ENCODE data around the gene TESMIN.

TESMIN gene

DNA sequence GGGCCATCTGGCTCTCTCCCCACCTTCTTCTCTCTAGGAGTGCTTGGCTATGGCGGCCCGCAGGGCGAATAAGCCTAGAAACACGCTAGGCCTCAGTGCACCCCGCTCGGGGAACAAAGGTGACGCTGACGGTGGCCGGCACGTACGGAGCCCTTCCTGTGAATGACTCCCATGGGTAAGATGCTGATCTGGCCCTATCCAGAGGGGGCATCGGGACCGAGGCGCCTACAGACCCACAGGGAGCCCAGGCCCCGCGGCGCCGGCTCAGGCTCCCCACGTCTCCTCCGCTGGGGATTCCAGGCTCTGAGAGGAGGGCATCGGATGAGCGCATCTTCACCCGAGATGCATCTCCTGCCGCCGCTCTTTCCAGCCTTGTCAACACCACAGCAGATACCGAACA is 31.4 kb upstream of the TESMIN start:
- no peak for DNase-seq (ENCODE audit: low read depth)
- H3K4me3 ChIP-seq (ENCODE audit: low read depth, low read length) = no peak overlapping the region
- TF ChIP-seq, protein P1, sequence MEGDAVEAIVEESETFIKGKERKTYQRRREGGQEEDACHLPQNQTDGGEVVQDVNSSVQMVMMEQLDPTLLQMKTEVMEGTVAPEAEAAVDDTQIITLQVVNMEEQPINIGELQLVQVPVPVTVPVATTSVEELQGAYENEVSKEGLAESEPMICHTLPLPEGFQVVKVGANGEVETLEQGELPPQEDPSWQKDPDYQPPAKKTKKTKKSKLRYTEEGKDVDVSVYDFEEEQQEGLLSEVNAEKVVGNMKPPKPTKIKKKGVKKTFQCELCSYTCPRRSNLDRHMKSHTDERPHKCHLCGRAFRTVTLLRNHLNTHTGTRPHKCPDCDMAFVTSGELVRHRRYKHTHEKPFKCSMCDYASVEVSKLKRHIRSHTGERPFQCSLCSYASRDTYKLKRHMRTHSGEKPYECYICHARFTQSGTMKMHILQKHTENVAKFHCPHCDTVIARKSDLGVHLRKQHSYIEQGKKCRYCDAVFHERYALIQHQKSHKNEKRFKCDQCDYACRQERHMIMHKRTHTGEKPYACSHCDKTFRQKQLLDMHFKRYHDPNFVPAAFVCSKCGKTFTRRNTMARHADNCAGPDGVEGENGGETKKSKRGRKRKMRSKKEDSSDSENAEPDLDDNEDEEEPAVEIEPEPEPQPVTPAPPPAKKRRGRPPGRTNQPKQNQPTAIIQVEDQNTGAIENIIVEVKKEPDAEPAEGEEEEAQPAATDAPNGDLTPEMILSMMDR (IDR thresholded peaks at IDR 0.05; ENCODE audit: insufficient read depth, low read depth, low read length, missing control alignments) = no peak

DNA sequence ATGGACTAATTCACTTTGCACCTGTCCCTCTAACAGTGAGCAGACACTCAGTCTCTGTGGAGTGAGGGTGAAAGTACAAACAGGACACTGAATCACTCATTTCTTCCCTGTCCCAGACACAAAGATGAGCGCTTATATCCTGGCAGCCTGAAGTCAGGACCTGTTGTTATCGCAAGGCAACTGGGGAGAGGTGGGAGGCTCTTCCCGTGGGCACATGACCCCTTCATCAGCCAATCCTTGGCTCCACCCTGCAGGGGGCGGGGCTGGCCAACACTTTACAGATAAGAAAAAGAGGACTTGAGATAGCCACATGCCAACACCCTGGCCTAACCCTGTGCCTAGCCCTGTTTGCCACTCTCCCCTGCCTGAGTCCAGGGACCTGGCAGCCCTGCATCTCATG is 29.5 kb upstream of the TESMIN start:
- DNase-seq (ENCODE audit: low read depth) = peak; percentile 25
- H3K4me3 ChIP-seq (ENCODE audit: low read depth, low read length) = no peak overlapping the region
- TF ChIP-seq, protein P1 (IDR thresholded peaks at IDR 0.05; ENCODE audit: insufficient read depth, low read depth, low read length, missing control alignments) = no peak

DNA sequence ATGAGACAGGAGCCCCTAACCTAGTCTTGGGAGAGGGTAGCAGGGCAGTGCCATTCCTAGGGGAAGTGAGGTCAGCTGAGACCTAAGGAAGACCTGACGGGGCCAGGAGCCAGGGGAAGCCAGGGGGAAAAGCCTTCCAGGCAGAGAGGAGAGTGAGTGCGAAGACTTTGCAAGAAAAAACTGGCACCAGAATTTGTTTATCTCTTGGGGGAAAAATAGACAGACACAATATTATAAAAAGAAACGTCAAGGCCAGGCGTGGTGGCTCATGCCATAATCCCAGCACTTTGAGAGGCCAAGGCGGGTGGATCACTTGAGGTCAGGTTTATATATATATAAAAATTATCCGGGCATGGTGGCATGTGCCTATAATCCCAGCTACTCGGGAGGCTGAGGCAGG is 26.9 kb upstream of the TESMIN start:
- TF ChIP-seq, protein P1 (IDR thresholded peaks at IDR 0.05; ENCODE audit: insufficient read depth, low read depth, low read length, missing control alignments) = no peak
- no peak overlapping the region for H3K4me3 ChIP-seq (ENCODE audit: low read depth, low read length)
- no peak for DNase-seq (ENCODE audit: low read depth)

DNA sequence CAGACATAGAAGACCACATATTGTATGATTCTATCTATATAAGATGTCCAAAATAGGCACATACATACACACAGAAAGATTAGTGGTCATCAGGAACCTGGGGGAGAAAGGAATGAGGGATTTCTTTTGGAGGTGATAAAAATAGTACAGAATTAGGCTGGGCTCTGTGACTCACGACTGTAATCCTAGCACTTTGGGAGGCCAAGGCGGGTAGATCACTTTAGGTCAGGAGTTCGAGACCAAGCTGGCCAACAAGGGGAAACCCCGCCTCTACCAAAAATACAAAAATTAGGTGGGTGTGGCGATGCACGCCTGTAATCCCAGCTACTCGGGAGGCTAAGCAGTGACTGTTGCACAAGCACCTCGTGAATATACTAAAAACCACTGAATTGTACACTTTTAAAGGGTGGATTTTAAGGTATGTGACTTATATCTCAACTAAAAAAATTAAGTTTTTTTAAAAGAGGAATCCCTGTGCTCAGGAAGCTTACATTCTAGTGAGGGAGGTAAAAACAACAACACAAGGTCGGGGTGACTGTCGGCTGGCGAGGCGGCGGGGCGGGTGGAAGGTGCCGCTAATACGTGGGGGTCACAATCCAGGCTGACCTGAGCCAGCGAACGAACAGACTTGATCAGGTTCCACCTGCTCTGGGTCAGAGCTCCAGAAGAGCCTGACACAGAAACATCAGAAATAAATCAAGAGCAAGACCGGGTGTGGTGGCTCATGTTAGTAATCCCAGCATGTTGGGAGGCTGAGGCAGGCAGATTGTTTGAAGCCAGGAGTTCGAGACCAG is 25.3 kb upstream of the TESMIN start:
- no peak overlapping the region for H3K4me3 ChIP-seq (ENCODE audit: low read depth, low read length)
- DNase-seq (ENCODE audit: low read depth) = no peak
- TF ChIP-seq, protein P1 (IDR thresholded peaks at IDR 0.05; ENCODE audit: insufficient read depth, low read depth, low read length, missing control alignments) = no peak

DNA sequence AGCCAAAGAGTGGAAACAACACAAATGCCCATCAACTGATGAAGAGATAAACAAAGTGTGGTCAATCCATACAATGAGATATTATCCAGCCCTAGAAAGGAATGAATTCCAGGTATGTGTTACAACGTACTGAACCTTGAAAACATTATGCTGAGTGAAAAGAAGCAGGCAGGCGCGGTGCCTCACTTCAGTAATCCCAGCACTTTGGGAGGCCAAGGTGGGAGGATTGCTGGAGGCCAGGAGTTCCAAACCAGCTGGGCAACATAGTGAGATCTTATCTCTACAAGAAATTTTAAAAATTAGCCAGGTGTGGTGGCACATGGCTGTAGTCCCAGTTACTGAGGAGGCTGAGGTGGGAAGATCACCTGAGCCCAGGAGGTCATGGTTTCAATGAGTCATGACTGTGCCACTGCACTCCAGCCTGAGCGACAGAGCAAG is 24.6 kb upstream of the TESMIN start:
- no peak for DNase-seq (ENCODE audit: low read depth)
- TF ChIP-seq, protein P1 (IDR thresholded peaks at IDR 0.05; ENCODE audit: insufficient read depth, low read depth, low read length, missing control alignments) = no peak
- no peak overlapping the region for H3K4me3 ChIP-seq (ENCODE audit: low read depth, low read length)

DNA sequence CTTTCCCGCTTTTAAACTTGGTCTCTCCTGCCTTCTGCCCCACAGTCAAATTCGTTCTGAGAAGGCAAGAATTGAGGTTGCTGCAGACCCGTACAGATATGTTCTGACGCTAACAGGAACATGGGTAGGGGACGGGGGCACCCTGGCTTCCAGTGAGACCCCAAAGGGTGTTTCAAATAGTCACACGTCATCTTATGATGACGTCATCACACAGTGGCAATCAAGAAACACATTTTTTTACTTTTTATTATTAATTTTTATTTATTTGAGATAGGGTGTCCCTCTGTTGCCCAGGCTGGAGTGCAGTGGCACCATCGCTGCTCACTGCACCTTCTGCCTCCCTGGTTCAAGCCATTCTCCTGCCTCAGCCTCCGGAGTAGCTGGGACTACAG is 22.9 kb upstream of the TESMIN start:
- TF ChIP-seq, protein P1 (IDR thresholded peaks at IDR 0.05; ENCODE audit: insufficient read depth, low read depth, low read length, missing control alignments) = no peak
- no peak overlapping the region for H3K4me3 ChIP-seq (ENCODE audit: low read depth, low read length)
- no peak for DNase-seq (ENCODE audit: low read depth)
